IMR-90 (cell line): ENCODE results near the gene RHOBTB3. TPM values are rescaled to one million over a fixed set of nuclear protein-coding genes. Genes with fewer than 3 reads are reported as not detected.

ENCODE experiments used
- ATAC-seq: fragments of 200-7000 bp; cut with Tn5 transposase; 2 replicates; pipeline ENCODE4 v1.9.1; 2020; ENCODE audit warnings: low read depth, mild to moderate bottlenecking, moderate library complexity
- BruUV-seq: library from RNA; stranded (reverse); fragments of 400-500 nt; replicated peaks from 2 replicates; lab custom pipeline; 2021; lab: Mats Ljungman, UMichigan
- CTCF ChIA-PET: fragments of 300-600 bp; formaldehyde crosslinking; extraction: SDS; loops from one replicate; lab custom pipeline; 2021; ENCODE audit warnings: antibody characterized with exemption; lab: Yijun Ruan, JAX
- POLR2A ChIA-PET: fragments of 300-600 bp; sonication (Branson Sonifier 250); formaldehyde crosslinking; loops from one replicate; lab custom pipeline; 2022; ENCODE audit warnings: antibody characterized with exemption; ENCODE audit not compliant: unreplicated experiment; lab: Charles Lee
- DNase-seq: peaks from one replicate; pipeline ENCODE4 v3.0.0; 2013
- H2AFZ ChIP-seq: replicated peaks from 2 replicates; pipeline ENCODE3; 2013; ENCODE audit warnings: low read length, mild to moderate bottlenecking; ENCODE audit not compliant: poor library complexity
- H2AK5ac ChIP-seq: 2 replicates; pipeline ENCODE4 v1.6.1; 2013; ENCODE audit warnings: low read depth, low read length, inconsistent platforms
- H2AK9ac ChIP-seq: replicated peaks from 2 replicates; pipeline ENCODE3; 2013; ENCODE audit warnings: mild to moderate bottlenecking, low read depth, low read length, moderate library complexity; ENCODE audit not compliant: poor library complexity
- H2BK120ac ChIP-seq: 2 replicates; pipeline ENCODE4 v1.6.1; 2013; ENCODE audit warnings: low read depth, low read length, inconsistent platforms
- H2BK15ac ChIP-seq: 3 replicates; pipeline ENCODE4 v1.6.1; 2013; ENCODE audit warnings: low read depth, low read length, inconsistent platforms
- H2BK20ac ChIP-seq: 2 replicates; pipeline ENCODE4 v1.6.1; 2013; ENCODE audit warnings: low read depth, mild to moderate bottlenecking, inconsistent platforms, low read length, moderate library complexity
- H2BK5ac ChIP-seq: 2 replicates; pipeline ENCODE4 v1.6.1; 2013; ENCODE audit warnings: mild to moderate bottlenecking, low read depth, low read length, inconsistent platforms; ENCODE audit not compliant: poor library complexity, severe bottlenecking
- H3K14ac ChIP-seq: replicated peaks from 2 replicates; pipeline ENCODE4 v1.6.1; 2013; ENCODE audit warnings: low read depth, low read length, inconsistent platforms
- H3K18ac ChIP-seq: 2 replicates; pipeline ENCODE4 v1.6.1; 2013; ENCODE audit warnings: low read depth, low read length, control low read depth
- H3K23ac ChIP-seq: 2 replicates; pipeline ENCODE4 v1.6.1; 2013; ENCODE audit warnings: low read depth, low read length, inconsistent platforms
- H3K27ac ChIP-seq: 2 replicates; pipeline ENCODE4 v1.5.1; 2013; ENCODE audit warnings: mild to moderate bottlenecking, control low read depth, low read length; ENCODE audit not compliant: insufficient read depth
- H3K27me3 ChIP-seq: 2 replicates; pipeline ENCODE4 v1.6.1; 2013; ENCODE audit warnings: low read length; ENCODE audit not compliant: control insufficient read depth, insufficient read depth
- H3K36me3 ChIP-seq: 2 replicates; pipeline ENCODE4 v1.6.1; 2013; ENCODE audit warnings: low read length, mixed read lengths; ENCODE audit not compliant: control insufficient read depth, insufficient read depth
- H3K4ac ChIP-seq: 2 replicates; pipeline ENCODE4 v1.6.1; 2013; ENCODE audit warnings: low read depth, low read length, inconsistent platforms
- H3K4me1 ChIP-seq: 2 replicates; pipeline ENCODE4 v1.6.1; 2013; ENCODE audit warnings: low read length, mixed read lengths; ENCODE audit not compliant: control insufficient read depth, insufficient read depth
- H3K4me2 ChIP-seq: 2 replicates; pipeline ENCODE4 v1.6.1; 2013; ENCODE audit warnings: low read depth, mild to moderate bottlenecking, control low read depth, low read length, moderate library complexity
- H3K4me3 ChIP-seq: 2 replicates; pipeline ENCODE4 v1.5.1; 2013; ENCODE audit warnings: low read depth, mild to moderate bottlenecking, control low read depth, low read length, moderate library complexity; ENCODE audit not compliant: insufficient read depth
- H3K56ac ChIP-seq: 2 replicates; pipeline ENCODE4 v1.6.1; 2013; ENCODE audit warnings: low read length, inconsistent platforms; ENCODE audit not compliant: insufficient read depth; ENCODE audit errors: extremely low read depth
- H3K79me1 ChIP-seq, 2 experiments: 2 replicates each; pipeline ENCODE4 v1.6.1; 2013; ENCODE audit warnings: low read length in 2 of 2, inconsistent platforms in 1 of 2, low read depth in 1 of 2
- H3K9ac ChIP-seq: 2 replicates; pipeline ENCODE4 v1.6.1; 2013; ENCODE audit warnings: low read depth, low read length, control low read depth
- H3K9me1 ChIP-seq: 2 replicates; pipeline ENCODE4 v1.6.1; 2013; ENCODE audit warnings: low read length, inconsistent platforms; ENCODE audit not compliant: insufficient read depth
- H3K9me3 ChIP-seq: 2 replicates; pipeline ENCODE4 v1.6.1; 2013; ENCODE audit warnings: low read length; ENCODE audit not compliant: control insufficient read depth, insufficient read depth
- H4K20me1 ChIP-seq: 2 replicates; pipeline ENCODE4 v1.6.1; 2013; ENCODE audit warnings: low read length, inconsistent platforms; ENCODE audit not compliant: insufficient read depth
- H4K5ac ChIP-seq: 2 replicates; pipeline ENCODE4 v1.6.1; 2013; ENCODE audit warnings: mild to moderate bottlenecking, low read depth, low read length, control low read depth
- H4K8ac ChIP-seq, 2 experiments: 2 replicates each; pipeline ENCODE4 v1.6.1; 2013; ENCODE audit warnings: low read depth in 2 of 2, low read length in 2 of 2, control low read depth in 1 of 2, inconsistent platforms in 1 of 2
- H4K91ac ChIP-seq: 2 replicates; pipeline ENCODE4 v1.6.1; 2013; ENCODE audit warnings: low read depth, low read length, inconsistent platforms; ENCODE audit not compliant: insufficient read depth
- CEBPB ChIP-seq: IDR thresholded peaks from 2 replicates; pipeline ENCODE4 v1.6.1; 2012; ENCODE audit warnings: low read depth, low read length, improper control_type of control experiment
- CHD1 ChIP-seq: IDR thresholded peaks from 2 replicates; pipeline ENCODE4 v1.6.1; 2012; ENCODE audit warnings: low read depth, low read length, improper control_type of control experiment
- FOS ChIP-seq: fragments of 150-350 bp; IDR thresholded peaks from 2 replicates; pipeline ENCODE4 v1.6.1; 2016; ENCODE audit warnings: low read depth, low read length
- MAZ ChIP-seq: IDR thresholded peaks from 2 replicates; pipeline ENCODE4 v1.6.1; 2012; ENCODE audit warnings: low read depth, mild to moderate bottlenecking, low read length, improper control_type of control experiment, moderate library complexity, borderline replicate concordance
- RAD21 ChIP-seq: IDR thresholded peaks from 2 replicates; pipeline ENCODE4 v1.6.1; 2012; ENCODE audit warnings: low read length, improper control_type of control experiment
- RCOR1 ChIP-seq: IDR thresholded peaks from 2 replicates; pipeline ENCODE4 v1.6.1; 2012; ENCODE audit warnings: mild to moderate bottlenecking, low read length, improper control_type of control experiment; ENCODE audit not compliant: insufficient replicate concordance
- RFX5 ChIP-seq: IDR thresholded peaks from 2 replicates; pipeline ENCODE4 v1.8.0; 2012; ENCODE audit warnings: low read depth, mild to moderate bottlenecking, low read length, moderate library complexity
- SMC3 ChIP-seq: fragments of 150-350 bp; IDR thresholded peaks from 2 replicates; pipeline ENCODE4 v1.6.1; 2016; ENCODE audit warnings: low read depth, mild to moderate bottlenecking, antibody characterized with exemption, low read length, moderate library complexity
- WGBS, 2 experiments: methylation state at CpG; one replicate each; pipeline versions ENCODE4 v1.1.5 to v1.1.7; 2013; ENCODE audit warnings: missing lambda C conversion rate in 2 of 2; ENCODE audit not compliant: insufficient read length in 1 of 2; ENCODE audit errors: extremely low coverage in 2 of 2; 5-methylcytosine and 5-hydroxymethylcytosine counted together
- dilution Hi-C: fragments of 300-500 bp; cut with HindIII; formaldehyde crosslinking; loops from one replicate; pipeline ENCODE4 v1.14.3; 2018; ENCODE audit warnings: low sequenced_read_pairs; ENCODE audit not compliant: unreplicated experiment
- in situ Hi-C: fragments of 300-500 bp; cut with MboI; formaldehyde crosslinking; loops from 3 replicates; pipeline ENCODE4 v1.14.3; 2019; ENCODE audit warnings: low sequenced_read_pairs, inconsistent platforms, mixed read lengths
- intact Hi-C: fragments of 100-400 bp; cut with micrococcal nuclease; formaldehyde crosslinking; loops from 2 replicates; pipeline ENCODE4 v1.10.0; 2022
- polyA plus RNA-seq, 3 experiments: library from polyadenylated mRNA; depleted of rRNA; stranded (reverse); fragments of >200 nt; gene quantifications; 2 replicates each; pipeline ENCODE4 v1.2.3, GENCODE V29; 2012; ENCODE audit warnings: low replicate concordance in 1 of 3
- total RNA-seq: library from RNA; depleted of rRNA; stranded (reverse); fragments of >200 nt; gene quantifications from 2 replicates; pipeline ENCODE4 v1.2.3, GENCODE V29; 2012
- TF ChIP-seq, protein P1 (sequence below): conservative IDR thresholded peaks from 2 replicates; pipeline ENCODE4 v1.5.1; 2012; ENCODE audit warnings: mild to moderate bottlenecking, low read depth, low read length, improper control_type of control experiment

The RHOBTB3 gene
- total and polyA plus RNA-seq, 2 of the 4 experiments (the other 2 are of a cell fraction), result 117 to 447 TPM

DNA sequence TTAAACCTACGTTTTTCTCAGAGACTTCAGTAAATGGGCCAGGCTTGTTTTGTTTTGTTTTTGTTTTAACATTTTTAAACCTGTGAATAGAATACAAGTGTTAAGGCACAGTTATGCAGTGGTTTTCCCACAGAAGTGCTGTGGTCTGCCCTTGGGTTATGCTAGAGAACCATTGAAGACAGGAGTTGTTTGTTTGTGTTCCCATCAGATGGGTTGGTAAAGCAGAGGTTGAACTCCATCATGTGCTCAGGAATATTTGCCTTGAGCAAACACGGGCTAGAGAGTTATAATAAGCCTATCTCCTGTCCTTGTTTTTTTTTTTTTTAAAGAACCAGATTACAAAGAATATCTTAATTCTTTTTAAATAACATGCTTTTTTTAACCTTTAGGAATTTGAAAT is 28.5 kb downstream of the RHOBTB3 start:
- no peak overlapping the region for H2AFZ ChIP-seq
- WGBS, 2 experiments, result no CpG with 5 or more reads among the region's 2 CpGs
- peak overlapping the region; percentile 90 for H3K56ac ChIP-seq
- in situ Hi-C loops (no loop called here), intact Hi-C loops (no loop called here), dilution Hi-C loops (no loop called here)
- peak overlapping the region; percentile 95 for H2BK5ac ChIP-seq
- peaks cover 10 to 41% of the 10 kb centered on the region in 2 experiments for H3K79me1 ChIP-seq
- peak overlapping the region; percentile 34; the same call in 1 of the 2 replicates for H3K9ac ChIP-seq
- peak overlapping the region; percentile 94 for H2BK120ac ChIP-seq
- no TSS peak for BruUV-seq
- no peaks in the 10 kb centered on the region for H3K27me3 ChIP-seq
- H3K27ac ChIP-seq, result peak overlapping the region; percentile 97
- H4K5ac ChIP-seq, result peak overlapping the region; percentile 54
- H2BK15ac ChIP-seq, result peak overlapping the region; percentile 92
- ATAC-seq (peak; percentile 2; the same call in 1 of the 2 replicates), DNase-seq (peak; percentile 64)
- peak overlapping the region; percentile 91; the same call in 1 of the 2 replicates for H2AK5ac ChIP-seq
- H2AK9ac ChIP-seq, result no peak overlapping the region
- H4K91ac ChIP-seq, result peak overlapping the region; percentile 88
- POLR2A ChIA-PET, result interaction anchor here (0.6 to 1.1 kb wide), 5 partner anchors 24 to 126 kb away, joined by 3 to 9 read pairs (median 5); partner anchors contain the start of genes GLRX and RHOBTB3
- peak overlapping the region; percentile 90 for H3K23ac ChIP-seq
- H3K9me3 ChIP-seq, result no peaks in the 10 kb centered on the region
- H3K4me2 ChIP-seq, result peak overlapping the region; percentile 57; the same call in 1 of the 2 replicates
- TF ChIP-seq FOS (no peak), CEBPB (no peak), MAZ (no peak), RFX5 (no peak), RCOR1 (no peak), SMC3 (no peak), CHD1 (no peak), RAD21 (no peak)
- TF ChIP-seq, protein P1, sequence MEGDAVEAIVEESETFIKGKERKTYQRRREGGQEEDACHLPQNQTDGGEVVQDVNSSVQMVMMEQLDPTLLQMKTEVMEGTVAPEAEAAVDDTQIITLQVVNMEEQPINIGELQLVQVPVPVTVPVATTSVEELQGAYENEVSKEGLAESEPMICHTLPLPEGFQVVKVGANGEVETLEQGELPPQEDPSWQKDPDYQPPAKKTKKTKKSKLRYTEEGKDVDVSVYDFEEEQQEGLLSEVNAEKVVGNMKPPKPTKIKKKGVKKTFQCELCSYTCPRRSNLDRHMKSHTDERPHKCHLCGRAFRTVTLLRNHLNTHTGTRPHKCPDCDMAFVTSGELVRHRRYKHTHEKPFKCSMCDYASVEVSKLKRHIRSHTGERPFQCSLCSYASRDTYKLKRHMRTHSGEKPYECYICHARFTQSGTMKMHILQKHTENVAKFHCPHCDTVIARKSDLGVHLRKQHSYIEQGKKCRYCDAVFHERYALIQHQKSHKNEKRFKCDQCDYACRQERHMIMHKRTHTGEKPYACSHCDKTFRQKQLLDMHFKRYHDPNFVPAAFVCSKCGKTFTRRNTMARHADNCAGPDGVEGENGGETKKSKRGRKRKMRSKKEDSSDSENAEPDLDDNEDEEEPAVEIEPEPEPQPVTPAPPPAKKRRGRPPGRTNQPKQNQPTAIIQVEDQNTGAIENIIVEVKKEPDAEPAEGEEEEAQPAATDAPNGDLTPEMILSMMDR, result no peak
- H3K36me3 ChIP-seq, result peaks cover 23% of the 10 kb centered on the region
- peak overlapping the region; percentile 92 for H3K4ac ChIP-seq
- peak overlapping the region; percentile 35 to 84 for H4K8ac ChIP-seq
- peak overlapping the region; percentile 87 for H3K14ac ChIP-seq
- CTCF ChIA-PET, result interaction anchor here (0.9 to 1.0 kb wide), 2 partner anchors 9 to 83 kb away, joined by 3 read pairs; no protein-coding TSS in a partner anchor
- H3K4me3 ChIP-seq, result no peak overlapping the region
- peaks cover 15% of the 10 kb centered on the region for H3K9me1 ChIP-seq
- no peaks in the 10 kb centered on the region for H4K20me1 ChIP-seq
- peaks cover 28% of the 10 kb centered on the region for H3K4me1 ChIP-seq
- peak overlapping the region; percentile 94 for H2BK20ac ChIP-seq
- peak overlapping the region; percentile 63 for H3K18ac ChIP-seq
